ENCODE measurements around the gene CCDC185. TPM values are rescaled to one million over a fixed set of nuclear protein-coding genes. Genes with fewer than 3 reads are reported as not detected.

CCDC185 gene
- total RNA-seq, result not detected

DNA sequence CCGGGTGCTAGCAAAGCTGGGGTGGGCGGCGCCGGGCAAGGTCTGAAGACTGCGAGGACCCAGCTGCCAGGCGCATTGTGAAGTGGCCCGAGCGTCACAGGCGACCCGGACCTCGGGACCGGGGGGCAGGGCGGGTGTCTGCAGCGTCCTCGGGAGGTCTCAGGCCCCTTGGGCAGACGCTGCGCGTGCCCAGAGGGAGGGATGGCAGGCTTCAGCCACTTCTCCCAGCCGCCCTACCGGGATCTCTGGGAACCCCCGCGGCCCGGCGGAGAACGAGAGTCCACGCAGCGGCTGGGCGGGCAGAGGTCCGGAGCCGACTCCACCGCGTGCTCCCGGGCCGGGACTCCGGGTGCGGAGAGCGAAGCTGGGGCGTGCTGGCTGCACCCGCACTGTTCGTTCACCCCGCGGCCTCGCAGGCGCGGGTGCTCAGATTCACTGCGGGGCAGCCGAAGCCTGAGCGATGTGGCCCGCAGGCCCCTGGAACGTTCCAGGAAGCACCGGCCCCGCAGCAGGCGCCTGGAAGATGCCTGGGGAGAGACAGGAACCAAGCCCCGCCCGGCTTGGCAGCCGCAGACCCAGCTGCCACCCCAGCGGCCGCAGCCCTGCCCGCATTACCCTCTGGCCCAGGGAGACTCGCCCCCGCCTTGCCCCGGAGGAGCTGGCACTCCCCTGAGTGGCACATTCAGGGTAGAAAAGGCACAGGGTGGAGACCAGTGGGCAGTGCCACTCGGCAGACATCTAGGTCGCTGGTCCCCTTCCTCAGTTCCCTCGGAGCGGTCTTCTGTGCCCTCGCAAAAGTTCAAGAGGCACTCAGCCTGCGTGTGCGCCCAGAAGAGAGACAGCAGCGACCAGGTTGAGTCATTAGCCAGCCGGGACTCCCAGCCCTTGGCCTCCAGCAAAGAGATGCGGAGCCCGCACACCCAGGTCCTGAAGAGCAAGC lies at the start of gene CCDC185:
TSS of gene CCDC185 (plus strand) at position 141 of the 940 bp plus-strand sequence. CDS start at position 202, 61 bp downstream.
- H3K4me1 ChIP-seq (ENCODE audit: control insufficient read depth in 3 of 3, insufficient read depth in 3 of 3, low read length in 3 of 3), result peaks cover 0 to 4% (median 0%) of the 10 kb centered on the region in 3 donors
- H3K27ac ChIP-seq (ENCODE audit: low read depth, low read length), result no peak within 1 kb of the TSS
- H3K4me3 ChIP-seq (ENCODE audit: low read length in 3 of 3), result peak within 1 kb of the TSS in 1 of 3 donors; percentile 27
- peaks cover 8 to 34% (median 15%) of the 10 kb centered on the region in 3 donors for H3K27me3 ChIP-seq (ENCODE audit: control insufficient read depth in 3 of 3, insufficient read depth in 3 of 3, low read length in 3 of 3)
- peak within 1 kb of the TSS in 1 of 3 donors; percentile 16 for H3K9ac ChIP-seq (ENCODE audit: low read depth in 1 of 3, low read length in 3 of 3)
- H3K9me3 ChIP-seq (ENCODE audit: control insufficient read depth in 3 of 3, low read length in 3 of 3), result no peaks in the 10 kb centered on the region
- no peaks in the 10 kb centered on the region for H3K36me3 ChIP-seq (ENCODE audit: control insufficient read depth in 3 of 3, insufficient read depth in 3 of 3, low read length in 3 of 3)

DNA sequence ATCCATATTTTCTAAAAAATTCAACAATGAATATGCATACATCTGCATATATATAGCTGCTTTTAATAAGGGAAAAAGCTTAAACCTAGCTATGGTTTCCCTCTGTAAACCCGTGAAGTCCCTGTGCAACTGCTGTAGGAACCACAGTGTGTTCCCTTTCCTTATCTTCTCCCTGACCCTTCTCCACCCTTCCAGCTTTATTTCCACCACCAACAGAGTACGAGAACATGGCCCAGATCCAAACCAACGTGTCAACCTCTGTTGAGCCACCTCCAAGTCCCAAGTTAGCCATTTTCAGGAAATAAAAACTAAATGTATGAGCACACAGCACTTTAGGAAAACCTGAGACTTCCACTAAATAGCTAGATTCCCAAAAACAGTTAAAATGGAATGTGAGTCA lies 49.5 kb upstream of the CCDC185 start:
- no peak overlapping the region for H3K9ac ChIP-seq (ENCODE audit: low read depth in 1 of 3, low read length in 3 of 3)
- no peaks in the 10 kb centered on the region for H3K36me3 ChIP-seq (ENCODE audit: control insufficient read depth in 3 of 3, insufficient read depth in 3 of 3, low read length in 3 of 3)
- no peak overlapping the region for H3K4me3 ChIP-seq (ENCODE audit: low read length in 3 of 3)
- no peak overlapping the region for H3K27ac ChIP-seq (ENCODE audit: low read depth, low read length)
- H3K27me3 ChIP-seq (ENCODE audit: control insufficient read depth in 3 of 3, insufficient read depth in 3 of 3, low read length in 3 of 3), result no peaks in the 10 kb centered on the region
- no peaks in the 10 kb centered on the region for H3K9me3 ChIP-seq (ENCODE audit: control insufficient read depth in 3 of 3, low read length in 3 of 3)
- H3K4me1 ChIP-seq (ENCODE audit: control insufficient read depth in 3 of 3, insufficient read depth in 3 of 3, low read length in 3 of 3), result peaks cover 13 to 18% (median 16%) of the 10 kb centered on the region in 3 donors

DNA sequence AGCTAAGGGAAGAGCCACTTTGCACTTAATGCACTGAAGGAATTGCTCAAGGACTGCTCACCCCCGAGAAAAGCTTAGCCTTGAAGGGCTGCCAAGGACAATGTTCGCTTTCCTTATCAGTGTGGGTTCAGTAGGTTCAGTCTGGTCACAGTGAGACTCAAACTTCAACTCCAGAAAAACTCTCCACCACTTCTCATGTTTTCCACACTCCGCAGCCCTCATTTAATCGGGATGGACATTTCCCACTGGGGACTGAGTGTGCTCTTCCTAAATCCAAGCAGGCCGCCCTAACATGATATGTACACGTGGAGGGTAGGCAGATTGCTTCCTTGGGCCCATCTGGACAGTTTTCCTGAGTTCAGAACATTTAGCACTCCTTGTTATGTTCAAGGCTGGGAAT lies 48.7 kb upstream of the CCDC185 start:
- Histone ChIP-seq H3K36me3 (ENCODE audit: control insufficient read depth in 3 of 3, insufficient read depth in 3 of 3, low read length in 3 of 3) (no peaks in the 10 kb centered on the region), H3K4me3 (ENCODE audit: low read length in 3 of 3) (no peak overlapping the region), H3K9me3 (ENCODE audit: control insufficient read depth in 3 of 3, low read length in 3 of 3) (no peaks in the 10 kb centered on the region), H3K9ac (ENCODE audit: low read depth in 1 of 3, low read length in 3 of 3) (no peak overlapping the region), H3K27ac (ENCODE audit: low read depth, low read length) (no peak overlapping the region), H3K4me1 (ENCODE audit: control insufficient read depth in 3 of 3, insufficient read depth in 3 of 3, low read length in 3 of 3) (peaks cover 6 to 18% (median 15%) of the 10 kb centered on the region in 3 donors), H3K27me3 (ENCODE audit: control insufficient read depth in 3 of 3, insufficient read depth in 3 of 3, low read length in 3 of 3) (no peaks in the 10 kb centered on the region)

DNA sequence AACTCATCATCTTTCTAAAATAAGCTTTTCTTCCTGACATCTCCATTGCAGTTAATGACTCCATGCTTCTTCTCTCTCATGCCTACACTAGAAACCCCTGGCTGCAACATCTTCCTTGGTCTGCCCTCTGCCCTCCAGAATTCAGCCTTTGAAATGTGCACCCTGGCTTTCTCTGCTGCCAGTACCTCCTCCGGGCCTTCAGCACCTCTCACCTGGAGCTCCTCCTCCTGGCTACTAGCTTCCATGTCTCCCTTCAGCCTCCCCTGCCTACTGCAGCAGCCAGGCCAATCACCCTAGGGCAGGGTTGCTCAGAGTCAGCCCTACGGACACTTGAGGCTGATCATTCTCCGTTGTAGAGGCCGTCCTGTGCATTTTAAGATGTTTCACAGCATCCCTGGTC lies 47.5 kb upstream of the CCDC185 start:
- Histone ChIP-seq H3K36me3 (ENCODE audit: control insufficient read depth in 3 of 3, insufficient read depth in 3 of 3, low read length in 3 of 3) (no peaks in the 10 kb centered on the region), H3K9ac (ENCODE audit: low read depth in 1 of 3, low read length in 3 of 3) (no peak overlapping the region), H3K4me1 (ENCODE audit: control insufficient read depth in 3 of 3, insufficient read depth in 3 of 3, low read length in 3 of 3) (peaks cover 6 to 10% (median 8%) of the 10 kb centered on the region in 3 donors), H3K4me3 (ENCODE audit: low read length in 3 of 3) (no peak overlapping the region), H3K27ac (ENCODE audit: low read depth, low read length) (no peak overlapping the region), H3K9me3 (ENCODE audit: control insufficient read depth in 3 of 3, low read length in 3 of 3) (no peaks in the 10 kb centered on the region), H3K27me3 (ENCODE audit: control insufficient read depth in 3 of 3, insufficient read depth in 3 of 3, low read length in 3 of 3) (no peaks in the 10 kb centered on the region)

DNA sequence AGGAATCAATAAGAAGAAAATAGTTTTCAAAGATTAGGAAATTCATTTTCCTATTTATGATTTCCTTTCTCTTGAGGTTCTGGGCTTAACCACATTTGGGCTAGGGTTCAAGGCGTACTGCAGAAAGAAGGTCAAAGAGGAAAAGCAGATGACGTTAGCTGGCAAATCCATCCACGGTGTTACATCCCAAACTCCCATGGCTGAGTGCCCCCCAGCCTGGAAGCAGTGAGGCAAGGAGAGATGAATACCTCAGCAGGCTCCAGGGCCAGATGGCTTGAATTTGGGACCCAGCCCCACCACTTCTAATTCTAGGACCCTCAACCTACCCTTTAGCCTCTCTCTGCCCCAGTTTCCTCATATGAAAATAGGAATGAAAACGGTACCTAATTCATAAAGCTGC lies 46.9 kb upstream of the CCDC185 start:
- Histone ChIP-seq H3K27me3 (ENCODE audit: control insufficient read depth in 3 of 3, insufficient read depth in 3 of 3, low read length in 3 of 3) (peaks cover 0 to 3% (median 0%) of the 10 kb centered on the region in 3 donors), H3K4me1 (ENCODE audit: control insufficient read depth in 3 of 3, insufficient read depth in 3 of 3, low read length in 3 of 3) (peaks cover 4 to 7% (median 6%) of the 10 kb centered on the region in 3 donors), H3K4me3 (ENCODE audit: low read length in 3 of 3) (no peak overlapping the region), H3K27ac (ENCODE audit: low read depth, low read length) (no peak overlapping the region), H3K9me3 (ENCODE audit: control insufficient read depth in 3 of 3, low read length in 3 of 3) (no peaks in the 10 kb centered on the region), H3K9ac (ENCODE audit: low read depth in 1 of 3, low read length in 3 of 3) (no peak overlapping the region), H3K36me3 (ENCODE audit: control insufficient read depth in 3 of 3, insufficient read depth in 3 of 3, low read length in 3 of 3) (no peaks in the 10 kb centered on the region)

DNA sequence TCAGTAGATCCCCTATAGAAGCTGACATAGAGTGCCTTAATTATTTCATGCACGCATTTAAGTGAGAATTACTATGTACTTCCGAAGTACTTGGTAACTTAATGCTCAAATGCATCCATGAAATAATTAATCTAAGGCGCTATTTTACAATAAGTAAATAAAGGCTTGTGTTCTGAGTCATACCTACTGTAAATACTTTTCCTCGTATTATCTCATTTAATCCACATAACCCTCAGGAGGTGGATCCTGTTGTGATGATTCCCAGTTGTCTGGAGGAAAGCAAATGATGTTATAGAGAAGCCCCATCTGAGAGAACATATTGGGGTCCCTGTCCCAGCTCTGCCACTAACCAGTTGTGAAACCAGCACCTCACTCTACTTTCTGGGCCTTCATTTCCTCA lies 45.6 kb upstream of the CCDC185 start:
- peaks cover 0 to 8% (median 0%) of the 10 kb centered on the region in 3 donors for H3K27me3 ChIP-seq (ENCODE audit: control insufficient read depth in 3 of 3, insufficient read depth in 3 of 3, low read length in 3 of 3)
- no peak overlapping the region for H3K27ac ChIP-seq (ENCODE audit: low read depth, low read length)
- no peaks in the 10 kb centered on the region for H3K36me3 ChIP-seq (ENCODE audit: control insufficient read depth in 3 of 3, insufficient read depth in 3 of 3, low read length in 3 of 3)
- H3K9me3 ChIP-seq (ENCODE audit: control insufficient read depth in 3 of 3, low read length in 3 of 3), result no peaks in the 10 kb centered on the region
- no peak overlapping the region for H3K4me3 ChIP-seq (ENCODE audit: low read length in 3 of 3)
- no peak overlapping the region for H3K9ac ChIP-seq (ENCODE audit: low read depth in 1 of 3, low read length in 3 of 3)
- H3K4me1 ChIP-seq (ENCODE audit: control insufficient read depth in 3 of 3, insufficient read depth in 3 of 3, low read length in 3 of 3), result peaks cover 0 to 2% (median 0%) of the 10 kb centered on the region in 3 donors

DNA sequence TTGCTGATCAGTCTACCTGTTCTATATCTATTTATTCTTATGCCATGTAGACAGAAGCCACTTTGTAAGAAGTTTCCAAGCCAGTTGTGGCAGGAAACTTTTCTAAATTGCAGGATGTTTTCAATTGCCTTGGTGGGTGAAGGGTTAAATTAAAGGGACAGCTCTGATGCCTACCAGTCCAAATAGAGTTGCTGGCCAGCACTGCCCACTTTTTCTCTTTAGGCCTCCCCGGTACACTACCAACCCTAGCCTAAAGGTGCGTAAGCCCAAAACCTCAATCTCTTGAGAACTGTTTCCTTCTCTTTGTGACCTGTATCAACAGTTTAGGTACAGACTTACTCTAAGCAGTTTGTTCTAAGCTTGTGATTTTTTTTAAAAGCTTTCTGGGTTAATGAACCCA lies 44.8 kb upstream of the CCDC185 start:
- Histone ChIP-seq H3K4me1 (ENCODE audit: control insufficient read depth in 3 of 3, insufficient read depth in 3 of 3, low read length in 3 of 3) (peaks cover 0 to 2% (median 0%) of the 10 kb centered on the region in 3 donors), H3K9me3 (ENCODE audit: control insufficient read depth in 3 of 3, low read length in 3 of 3) (no peaks in the 10 kb centered on the region), H3K27ac (ENCODE audit: low read depth, low read length) (no peak overlapping the region), H3K4me3 (ENCODE audit: low read length in 3 of 3) (no peak overlapping the region), H3K27me3 (ENCODE audit: control insufficient read depth in 3 of 3, insufficient read depth in 3 of 3, low read length in 3 of 3) (peaks cover 3 to 17% (median 3%) of the 10 kb centered on the region in 3 donors), H3K9ac (ENCODE audit: low read depth in 1 of 3, low read length in 3 of 3) (no peak overlapping the region), H3K36me3 (ENCODE audit: control insufficient read depth in 3 of 3, insufficient read depth in 3 of 3, low read length in 3 of 3) (no peaks in the 10 kb centered on the region)

DNA sequence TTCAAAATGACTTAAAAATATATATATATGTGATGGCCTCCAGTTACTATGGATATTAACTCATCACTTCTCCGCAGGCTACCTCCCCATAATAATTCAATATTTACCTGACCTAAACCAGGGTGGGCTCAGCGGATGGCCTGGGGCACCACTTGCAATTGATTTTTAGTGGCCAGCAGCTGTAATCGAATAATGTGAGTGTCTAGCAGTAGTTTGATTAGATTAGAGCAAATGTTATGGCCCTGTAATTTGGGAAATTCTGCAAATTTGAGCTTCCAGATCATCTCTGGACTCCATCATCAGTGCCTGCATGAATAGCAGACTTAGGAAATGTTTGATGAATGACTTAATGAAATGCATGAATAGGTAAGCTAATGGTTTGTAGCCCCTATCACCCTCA lies 44.0 kb upstream of the CCDC185 start:
- Histone ChIP-seq H3K4me3 (ENCODE audit: low read length in 3 of 3) (no peak overlapping the region), H3K36me3 (ENCODE audit: control insufficient read depth in 3 of 3, insufficient read depth in 3 of 3, low read length in 3 of 3) (no peaks in the 10 kb centered on the region), H3K27ac (ENCODE audit: low read depth, low read length) (no peak overlapping the region), H3K9ac (ENCODE audit: low read depth in 1 of 3, low read length in 3 of 3) (no peak overlapping the region), H3K9me3 (ENCODE audit: control insufficient read depth in 3 of 3, low read length in 3 of 3) (no peaks in the 10 kb centered on the region), H3K27me3 (ENCODE audit: control insufficient read depth in 3 of 3, insufficient read depth in 3 of 3, low read length in 3 of 3) (peaks cover 3 to 17% (median 7%) of the 10 kb centered on the region in 3 donors), H3K4me1 (ENCODE audit: control insufficient read depth in 3 of 3, insufficient read depth in 3 of 3, low read length in 3 of 3) (no peaks in the 10 kb centered on the region)

DNA sequence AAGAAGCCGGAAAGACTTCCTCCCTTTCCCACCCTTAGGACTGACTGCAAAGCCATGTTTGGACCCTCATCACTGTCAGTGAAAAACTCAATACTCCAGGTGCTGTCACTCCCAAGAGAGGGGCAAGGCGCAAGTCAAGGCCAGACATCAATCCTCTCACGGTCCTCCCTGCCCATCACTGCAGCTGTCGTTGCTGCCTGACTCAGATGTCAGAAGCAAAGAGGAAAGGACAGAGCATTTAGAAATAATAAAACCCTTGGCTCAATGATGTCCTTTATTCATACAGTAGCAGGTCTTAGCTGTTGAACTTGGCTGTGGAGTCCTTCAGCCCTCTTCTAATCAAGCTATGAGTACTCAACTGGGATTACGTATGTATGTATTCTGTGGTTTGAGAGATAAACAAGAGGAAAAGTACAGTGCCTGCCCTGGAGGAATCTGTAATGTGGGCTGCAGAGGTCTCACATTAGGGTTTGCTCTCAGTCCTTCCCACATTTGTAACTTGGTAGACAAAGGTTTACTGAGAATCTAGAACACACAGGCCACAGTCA lies 42.8 kb upstream of the CCDC185 start:
- H3K9me3 ChIP-seq (ENCODE audit: control insufficient read depth in 3 of 3, low read length in 3 of 3), result no peaks in the 10 kb centered on the region
- H3K4me1 ChIP-seq (ENCODE audit: control insufficient read depth in 3 of 3, insufficient read depth in 3 of 3, low read length in 3 of 3), result no peaks in the 10 kb centered on the region
- H3K4me3 ChIP-seq (ENCODE audit: low read length in 3 of 3), result no peak overlapping the region
- no peak overlapping the region for H3K27ac ChIP-seq (ENCODE audit: low read depth, low read length)
- H3K27me3 ChIP-seq (ENCODE audit: control insufficient read depth in 3 of 3, insufficient read depth in 3 of 3, low read length in 3 of 3), result peaks cover 3 to 17% (median 7%) of the 10 kb centered on the region in 3 donors
- no peak overlapping the region for H3K9ac ChIP-seq (ENCODE audit: low read depth in 1 of 3, low read length in 3 of 3)
- no peaks in the 10 kb centered on the region for H3K36me3 ChIP-seq (ENCODE audit: control insufficient read depth in 3 of 3, insufficient read depth in 3 of 3, low read length in 3 of 3)

DNA sequence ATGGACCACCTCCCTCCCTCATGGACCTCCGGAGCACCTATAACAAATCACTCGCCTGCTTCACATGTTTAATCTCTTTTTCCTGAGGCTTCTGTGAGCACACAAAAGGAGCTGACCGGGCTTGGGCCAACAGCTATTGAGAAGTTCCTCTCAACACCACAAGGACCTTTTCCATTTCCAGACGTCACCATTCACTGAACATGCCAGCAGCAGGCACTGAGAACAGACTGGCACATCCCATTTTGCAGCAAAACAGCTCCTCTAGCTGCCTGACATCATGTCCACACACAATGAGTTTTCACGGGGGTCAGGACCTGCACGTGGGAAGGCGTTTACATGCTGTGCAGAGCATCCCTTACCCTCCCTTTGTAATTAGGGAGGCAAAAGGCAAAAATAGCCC lies 40.3 kb upstream of the CCDC185 start:
- no peak overlapping the region for H3K9ac ChIP-seq (ENCODE audit: low read depth in 1 of 3, low read length in 3 of 3)
- no peak overlapping the region for H3K4me3 ChIP-seq (ENCODE audit: low read length in 3 of 3)
- H3K27ac ChIP-seq (ENCODE audit: low read depth, low read length), result no peak overlapping the region
- H3K9me3 ChIP-seq (ENCODE audit: control insufficient read depth in 3 of 3, low read length in 3 of 3), result no peaks in the 10 kb centered on the region
- no peaks in the 10 kb centered on the region for H3K36me3 ChIP-seq (ENCODE audit: control insufficient read depth in 3 of 3, insufficient read depth in 3 of 3, low read length in 3 of 3)
- H3K4me1 ChIP-seq (ENCODE audit: control insufficient read depth in 3 of 3, insufficient read depth in 3 of 3, low read length in 3 of 3), result no peaks in the 10 kb centered on the region
- H3K27me3 ChIP-seq (ENCODE audit: control insufficient read depth in 3 of 3, insufficient read depth in 3 of 3, low read length in 3 of 3), result peaks cover 6 to 17% (median 7%) of the 10 kb centered on the region in 3 donors
